ENCODE data around the gene STT3A.

- TF ChIP-seq, protein P1, sequence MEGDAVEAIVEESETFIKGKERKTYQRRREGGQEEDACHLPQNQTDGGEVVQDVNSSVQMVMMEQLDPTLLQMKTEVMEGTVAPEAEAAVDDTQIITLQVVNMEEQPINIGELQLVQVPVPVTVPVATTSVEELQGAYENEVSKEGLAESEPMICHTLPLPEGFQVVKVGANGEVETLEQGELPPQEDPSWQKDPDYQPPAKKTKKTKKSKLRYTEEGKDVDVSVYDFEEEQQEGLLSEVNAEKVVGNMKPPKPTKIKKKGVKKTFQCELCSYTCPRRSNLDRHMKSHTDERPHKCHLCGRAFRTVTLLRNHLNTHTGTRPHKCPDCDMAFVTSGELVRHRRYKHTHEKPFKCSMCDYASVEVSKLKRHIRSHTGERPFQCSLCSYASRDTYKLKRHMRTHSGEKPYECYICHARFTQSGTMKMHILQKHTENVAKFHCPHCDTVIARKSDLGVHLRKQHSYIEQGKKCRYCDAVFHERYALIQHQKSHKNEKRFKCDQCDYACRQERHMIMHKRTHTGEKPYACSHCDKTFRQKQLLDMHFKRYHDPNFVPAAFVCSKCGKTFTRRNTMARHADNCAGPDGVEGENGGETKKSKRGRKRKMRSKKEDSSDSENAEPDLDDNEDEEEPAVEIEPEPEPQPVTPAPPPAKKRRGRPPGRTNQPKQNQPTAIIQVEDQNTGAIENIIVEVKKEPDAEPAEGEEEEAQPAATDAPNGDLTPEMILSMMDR (IDR thresholded peaks at IDR 0.05), result no peak
- TF ChIP-seq POLR2AphosphoS5 (IDR thresholded peaks at IDR 0.05), result no peak
- no peak for TF ChIP-seq POLR2A (IDR thresholded peaks at IDR 0.05)
These were observed 32.1 kb downstream of the STT3A start, which contains the start of gene CHEK1 for GRCh38 chr11:125624756-125625213.
